ENCODE data around the gene NXPH3.
A peak's percentile ranks its signal among the peaks of the same experiment; 100 is the strongest.

The NXPH3 gene

GRCh38 chr17:49630113-49630900, 54.6 kb downstream of the NXPH3 start:
- no peak overlapping the region for H3K4me3 ChIP-seq (ENCODE audit: low read length)
- DNase-seq (ENCODE audit: low read depth) = no peak
- TF ChIP-seq, protein P1, sequence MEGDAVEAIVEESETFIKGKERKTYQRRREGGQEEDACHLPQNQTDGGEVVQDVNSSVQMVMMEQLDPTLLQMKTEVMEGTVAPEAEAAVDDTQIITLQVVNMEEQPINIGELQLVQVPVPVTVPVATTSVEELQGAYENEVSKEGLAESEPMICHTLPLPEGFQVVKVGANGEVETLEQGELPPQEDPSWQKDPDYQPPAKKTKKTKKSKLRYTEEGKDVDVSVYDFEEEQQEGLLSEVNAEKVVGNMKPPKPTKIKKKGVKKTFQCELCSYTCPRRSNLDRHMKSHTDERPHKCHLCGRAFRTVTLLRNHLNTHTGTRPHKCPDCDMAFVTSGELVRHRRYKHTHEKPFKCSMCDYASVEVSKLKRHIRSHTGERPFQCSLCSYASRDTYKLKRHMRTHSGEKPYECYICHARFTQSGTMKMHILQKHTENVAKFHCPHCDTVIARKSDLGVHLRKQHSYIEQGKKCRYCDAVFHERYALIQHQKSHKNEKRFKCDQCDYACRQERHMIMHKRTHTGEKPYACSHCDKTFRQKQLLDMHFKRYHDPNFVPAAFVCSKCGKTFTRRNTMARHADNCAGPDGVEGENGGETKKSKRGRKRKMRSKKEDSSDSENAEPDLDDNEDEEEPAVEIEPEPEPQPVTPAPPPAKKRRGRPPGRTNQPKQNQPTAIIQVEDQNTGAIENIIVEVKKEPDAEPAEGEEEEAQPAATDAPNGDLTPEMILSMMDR (conservative IDR thresholded peaks at IDR 0.05; ENCODE audit: low read length) = no peak

- peak; percentile 20 for DNase-seq (ENCODE audit: low read depth)
- H3K4me3 ChIP-seq (ENCODE audit: low read length) = no peak overlapping the region
- TF ChIP-seq, protein P1 (conservative IDR thresholded peaks at IDR 0.05; ENCODE audit: low read length) = no peak
Observed at GRCh38 chr17:49631496-49631895, 55.8 kb downstream of the NXPH3 start.

All from AG10803 (cell line).